ENCODE data around the gene GBX2. TPM values are rescaled to one million over a fixed set of nuclear protein-coding genes. Genes with fewer than 3 reads are reported as not detected.

The GBX2 gene
- total RNA-seq, 2 donors from 2014 or later, result 0.20 TPM; not detected in 1

GRCh38 chr2:236176951-236177350 is 8.8 kb upstream of the GBX2 start:
- TF ChIP-seq CTCF (conservative IDR thresholded peaks at IDR 0.05), result no peak
- Histone ChIP-seq H3K9me3 (ENCODE audit: control insufficient read depth, low read length) (no peaks in the 10 kb centered on the region), H3K4me3 (ENCODE audit: low read length) (no peak overlapping the region), H3K36me3 (ENCODE audit: control insufficient read depth, insufficient read depth, low read length) (no peaks in the 10 kb centered on the region), H3K27me3 (ENCODE audit: control insufficient read depth, insufficient read depth, low read length, poor library complexity, severe bottlenecking) (peaks cover 94% of the 10 kb centered on the region), H3K9ac (ENCODE audit: extremely low read depth, low read length, poor library complexity, severe bottlenecking) (no peak overlapping the region), H3K27ac (ENCODE audit: low read depth, low read length) (no peak overlapping the region), H3K4me1 (ENCODE audit: control insufficient read depth, insufficient read depth, low read length) (peaks cover 12% of the 10 kb centered on the region)
- no peaks in the 10 kb centered on the region for H3K9me3 Mint-ChIP-seq
- peaks cover 31% of the 10 kb centered on the region for H3K4me1 Mint-ChIP-seq
- DNase-seq, result peak; percentile 42
- no peak overlapping the region for H3K4me3 Mint-ChIP-seq
- no peak overlapping the region for H3K27ac Mint-ChIP-seq
- WGBS, 2 experiments (ENCODE audit: insufficient coverage in 1 of 2, insufficient read length in 1 of 2), result 91 to 96% methylated on average over 14 to 20 of the region's 21 CpGs
- no peaks in the 10 kb centered on the region for H3K36me3 Mint-ChIP-seq (ENCODE audit: low read depth)
- peaks cover 91% of the 10 kb centered on the region for H3K27me3 Mint-ChIP-seq (ENCODE audit: insufficient read depth)

GRCh38 chr2:236176417-236176816 is 8.2 kb upstream of the GBX2 start:
- Histone ChIP-seq H3K4me1 (ENCODE audit: control insufficient read depth, insufficient read depth, low read length) (peaks cover 12% of the 10 kb centered on the region), H3K27ac (ENCODE audit: low read depth, low read length) (no peak overlapping the region), H3K9ac (ENCODE audit: extremely low read depth, low read length, poor library complexity, severe bottlenecking) (no peak overlapping the region), H3K4me3 (ENCODE audit: low read length) (no peak overlapping the region), H3K36me3 (ENCODE audit: control insufficient read depth, insufficient read depth, low read length) (no peaks in the 10 kb centered on the region), H3K9me3 (ENCODE audit: control insufficient read depth, low read length) (no peaks in the 10 kb centered on the region), H3K27me3 (ENCODE audit: control insufficient read depth, insufficient read depth, low read length, poor library complexity, severe bottlenecking) (peaks cover 94% of the 10 kb centered on the region)
- Mint-ChIP-seq H3K27ac (no peak overlapping the region), H3K36me3 (ENCODE audit: low read depth) (no peaks in the 10 kb centered on the region), H3K4me3 (no peak overlapping the region), H3K27me3 (ENCODE audit: insufficient read depth) (peaks cover 92% of the 10 kb centered on the region), H3K4me1 (peaks cover 35% of the 10 kb centered on the region), H3K9me3 (no peaks in the 10 kb centered on the region)
- TF ChIP-seq CTCF (conservative IDR thresholded peaks at IDR 0.05), result peak; percentile 94
- peak; percentile 78 for DNase-seq
- WGBS, 2 experiments (ENCODE audit: insufficient coverage in 1 of 2, insufficient read length in 1 of 2), result 33 to 34% methylated on average over 6 to 7 of the region's 7 CpGs

- TF ChIP-seq CTCF (conservative IDR thresholded peaks at IDR 0.05), result no peak
- no peak overlapping the region for H3K9ac ChIP-seq (ENCODE audit: extremely low read depth, low read length, poor library complexity, severe bottlenecking)
- DNase-seq, result peak; percentile 57
- H3K36me3 ChIP-seq (ENCODE audit: control insufficient read depth, insufficient read depth, low read length), result no peaks in the 10 kb centered on the region
- WGBS, 2 experiments (ENCODE audit: insufficient coverage in 1 of 2, insufficient read length in 1 of 2), result 40 to 49% methylated on average over 4 to 6 of the region's 6 CpGs
- H3K4me3 ChIP-seq (ENCODE audit: low read length), result no peak overlapping the region
- H3K4me1 Mint-ChIP-seq, result peaks cover 35% of the 10 kb centered on the region
- no peak overlapping the region for H3K4me3 Mint-ChIP-seq
- H3K4me1 ChIP-seq (ENCODE audit: control insufficient read depth, insufficient read depth, low read length), result peaks cover 12% of the 10 kb centered on the region
- peaks cover 94% of the 10 kb centered on the region for H3K27me3 Mint-ChIP-seq (ENCODE audit: insufficient read depth)
- H3K9me3 ChIP-seq (ENCODE audit: control insufficient read depth, low read length), result no peaks in the 10 kb centered on the region
- H3K27me3 ChIP-seq (ENCODE audit: control insufficient read depth, insufficient read depth, low read length, poor library complexity, severe bottlenecking), result peaks cover 97% of the 10 kb centered on the region
- H3K36me3 Mint-ChIP-seq (ENCODE audit: low read depth), result no peaks in the 10 kb centered on the region
- H3K27ac Mint-ChIP-seq, result no peak overlapping the region
- no peaks in the 10 kb centered on the region for H3K9me3 Mint-ChIP-seq
- H3K27ac ChIP-seq (ENCODE audit: low read depth, low read length), result no peak overlapping the region
Measured at GRCh38 chr2:236175548-236176150, 7.5 kb upstream of the GBX2 start.

All from endodermal cell (in vitro differentiated cells).